H1 (cell line): Measurements from ENCODE around the gene ACY1. TPM values are rescaled to one million over a fixed set of nuclear protein-coding genes. Genes with fewer than 3 reads are reported as not detected.

Experiments
- CTCF ChIA-PET: fragments of 300-600 bp; sonication (Branson Sonifier 250); formaldehyde crosslinking; loops from one replicate; lab custom pipeline; 2021; ENCODE audit not compliant: partially characterized antibody; lab: Charles Lee
- POLR2A ChIA-PET: fragments of 300-600 bp; sonication (Branson Sonifier 250); formaldehyde crosslinking; loops from one replicate; lab custom pipeline; 2021; ENCODE audit warnings: inconsistent platforms; ENCODE audit not compliant: partially characterized antibody; lab: Charles Lee
- DNase-seq, 2 experiments: peaks; one replicate each; pipeline versions ENCODE4 v3.0.0 to v3.0.0-alpha.2; 2010 to 2022; ENCODE audit warnings: low spot score in 2 of 2, low read depth in 1 of 2, mixed read lengths in 1 of 2
- FAIRE-seq: peaks from 2 replicates; lab custom pipeline; 2011; peaks lifted over from hg19 to GRCh38; lab: Jason Lieb, UNC
- H2AFZ ChIP-seq: 2 replicates; pipeline ENCODE4 v1.8.1; 2012; ENCODE audit warnings: low read length, inconsistent platforms
- H2AK5ac ChIP-seq: 2 replicates; pipeline ENCODE4 v1.6.1; 2013; ENCODE audit warnings: low read depth, low read length
- H2BK120ac ChIP-seq: replicated peaks from 2 replicates; pipeline ENCODE3; 2013; ENCODE audit warnings: low read depth, low read length, inconsistent platforms
- H2BK12ac ChIP-seq: 2 replicates; pipeline ENCODE4 v1.6.1; 2013; ENCODE audit warnings: low read depth, low read length
- H2BK15ac ChIP-seq: 2 replicates; pipeline ENCODE4 v1.6.1; 2013; ENCODE audit warnings: low read length
- H2BK20ac ChIP-seq: 2 replicates; pipeline ENCODE4 v1.6.1; 2013; ENCODE audit warnings: low read length
- H2BK5ac ChIP-seq: 2 replicates; pipeline ENCODE4 v1.6.1; 2013; ENCODE audit warnings: low read depth, low read length
- H3K14ac ChIP-seq: 2 replicates; pipeline ENCODE4 v1.6.1; 2013; ENCODE audit warnings: inconsistent platforms; ENCODE audit not compliant: insufficient read length
- H3K18ac ChIP-seq: 2 replicates; pipeline ENCODE4 v1.6.1; 2013; ENCODE audit warnings: low read length; ENCODE audit errors: extremely low read depth
- H3K23ac ChIP-seq: 2 replicates; pipeline ENCODE4 v1.6.1; 2013; ENCODE audit warnings: inconsistent platforms; ENCODE audit not compliant: insufficient read length
- H3K23me2 ChIP-seq: 2 replicates; pipeline ENCODE4 v1.6.1; 2013; ENCODE audit warnings: low read depth, low read length
- H3K27ac ChIP-seq: 2 replicates; pipeline ENCODE4 v1.6.1; 2011; ENCODE audit warnings: low read depth, low read length, inconsistent platforms
- H3K27me3 ChIP-seq, 4 experiments: replicated peaks in 1 of 4; 1 replicate in 1 of 4; 2 replicates in 3 of 4; pipeline versions ENCODE4 v1.6.1 to v1.8.1; 2011 to 2013; ENCODE audit warnings: low read length in 3 of 4, mild to moderate bottlenecking in 3 of 4, inconsistent platforms in 2 of 4, mixed read lengths in 2 of 4, moderate library complexity in 1 of 4; ENCODE audit not compliant: control insufficient read depth in 3 of 4, insufficient read depth in 3 of 4; ENCODE audit errors: extremely low read depth in 1 of 4
- H3K36me3 ChIP-seq, 4 experiments: 2 replicates each; pipeline versions ENCODE4 v1.6.1 to v1.8.1; 2011 to 2013; ENCODE audit warnings: mild to moderate bottlenecking in 4 of 4, low read length in 3 of 4, moderate library complexity in 2 of 4, control low read depth in 1 of 4, inconsistent platforms in 1 of 4; ENCODE audit not compliant: insufficient read depth in 4 of 4, control insufficient read depth in 2 of 4
- H3K4ac ChIP-seq: replicated peaks from 2 replicates; pipeline ENCODE3; 2013; ENCODE audit warnings: low read length, low read depth, mixed read lengths, inconsistent platforms; ENCODE audit not compliant: insufficient read length
- H3K4me1 ChIP-seq, 4 experiments: replicated peaks in 1 of 4; 1 replicate in 1 of 4; 2 replicates in 3 of 4; pipeline versions ENCODE4 v1.6.1 to v1.8.1; 2011 to 2013; ENCODE audit warnings: low read length in 3 of 4, inconsistent platforms in 2 of 4, mixed read lengths in 1 of 4; ENCODE audit not compliant: insufficient read depth in 4 of 4, control insufficient read depth in 3 of 4
- H3K4me2 ChIP-seq, 2 experiments: 2 replicates each; pipeline versions ENCODE4 v1.6.1 to v1.8.1; 2011 to 2013; ENCODE audit warnings: low read depth in 2 of 2, low read length in 2 of 2, control low read depth in 1 of 2, inconsistent platforms in 1 of 2, mild to moderate bottlenecking in 1 of 2; ENCODE audit not compliant: insufficient read depth in 1 of 2
- H3K4me3 ChIP-seq, 4 experiments: fragments of 200-600, 300-600 bp in 1 of 4; sonication (generic), shearing (Covaris generic), sonication (Bioruptor Twin) in 1 of 4; 2 replicates each; pipeline versions ENCODE4 v1.5.1 to v1.8.1; 2011 to 2016; ENCODE audit warnings: low read length in 4 of 4, low read depth in 3 of 4, control low read depth in 2 of 4, inconsistent platforms in 2 of 4, mild to moderate bottlenecking in 2 of 4, mixed read lengths in 1 of 4, moderate library complexity in 1 of 4; ENCODE audit not compliant: insufficient read depth in 2 of 4; ENCODE audit errors: extremely low read depth in 1 of 4
- H3K56ac ChIP-seq: replicated peaks from 2 replicates; pipeline ENCODE3; 2013; ENCODE audit warnings: low read depth, mild to moderate bottlenecking, mixed read lengths, low read length, inconsistent platforms; ENCODE audit not compliant: insufficient read length
- H3K79me1 ChIP-seq: 2 replicates; pipeline ENCODE4 v1.6.1; 2013; ENCODE audit warnings: low read depth, low read length, control low read depth
- H3K79me2 ChIP-seq, 2 experiments: 2 replicates each; pipeline versions ENCODE4 v1.6.1 to v1.8.1; 2012 to 2013; ENCODE audit warnings: low read length in 2 of 2, mild to moderate bottlenecking in 2 of 2, inconsistent platforms in 1 of 2; ENCODE audit not compliant: insufficient read depth in 2 of 2, control insufficient read depth in 1 of 2
- H3K9ac ChIP-seq, 4 experiments: replicated peaks in 1 of 4; 1 replicate in 1 of 4; 2 replicates in 3 of 4; pipeline versions ENCODE4 v1.6.1 to v1.8.1; 2011 to 2013; ENCODE audit warnings: low read depth in 3 of 4, low read length in 3 of 4, control low read depth in 2 of 4, mild to moderate bottlenecking in 2 of 4, moderate library complexity in 2 of 4, inconsistent platforms in 1 of 4; ENCODE audit errors: extremely low read depth in 1 of 4
- H3K9me3 ChIP-seq, 2 experiments: 2 replicates each; pipeline versions ENCODE4 v1.6.1 to v1.8.1; 2012 to 2013; ENCODE audit warnings: mild to moderate bottlenecking in 2 of 2, moderate library complexity in 2 of 2, control low read depth in 1 of 2, inconsistent platforms in 1 of 2, low read depth in 1 of 2, low read length in 1 of 2, mixed read lengths in 1 of 2; ENCODE audit not compliant: insufficient read depth in 2 of 2
- H4K20me1 ChIP-seq, 2 experiments: replicated peaks in 1 of 2; 2 replicates each; pipeline versions ENCODE3 to v1.8.1; 2011 to 2013; ENCODE audit warnings: inconsistent platforms in 2 of 2, low read length in 2 of 2, mild to moderate bottlenecking in 1 of 2; ENCODE audit not compliant: insufficient read depth in 2 of 2, control insufficient read depth in 1 of 2
- H4K5ac ChIP-seq: 2 replicates; pipeline ENCODE4 v1.6.1; 2013; ENCODE audit warnings: low read length, low read depth, mixed read lengths, inconsistent platforms; ENCODE audit not compliant: insufficient read length
- H4K8ac ChIP-seq: 2 replicates; pipeline ENCODE4 v1.8.0; 2013; ENCODE audit warnings: mild to moderate bottlenecking, moderate library complexity, low read length, inconsistent platforms; ENCODE audit not compliant: insufficient read depth; ENCODE audit errors: extremely low read depth
- H4K91ac ChIP-seq: replicated peaks from 2 replicates; pipeline ENCODE3; 2013; ENCODE audit warnings: low read length, mixed read lengths, inconsistent platforms; ENCODE audit not compliant: insufficient read length
- CTCF ChIP-seq, 3 experiments: IDR thresholded peaks; 1 replicate in 2 of 3; 2 replicates in 1 of 3; pipeline versions ENCODE4 v1.5.1 to v1.6.1; 2011; ENCODE audit warnings: low read length in 3 of 3, mild to moderate bottlenecking in 3 of 3, inconsistent platforms in 2 of 3, low read depth in 1 of 3, moderate library complexity in 1 of 3; ENCODE audit not compliant: insufficient read depth in 1 of 3; ENCODE audit errors: control extremely low read depth in 1 of 3
- HDAC2 ChIP-seq, 2 experiments: fragments of 300-600 bp in 1 of 2; sonication (generic) in 1 of 2; IDR thresholded peaks; 2 replicates each; pipeline ENCODE4 v1.6.1; 2011 to 2012; ENCODE audit warnings: low read depth in 2 of 2, low read length in 2 of 2, mild to moderate bottlenecking in 2 of 2, moderate library complexity in 2 of 2, borderline replicate concordance in 1 of 2, inconsistent platforms in 1 of 2
- RAD21 ChIP-seq, 2 experiments: IDR thresholded peaks in 1 of 2; conservative IDR thresholded peaks in 1 of 2; 2 replicates each; pipeline ENCODE4 v1.6.1; 2011; ENCODE audit warnings: low read depth in 2 of 2, low read length in 2 of 2, improper control_type of control experiment in 1 of 2, inconsistent platforms in 1 of 2, mild to moderate bottlenecking in 1 of 2, moderate library complexity in 1 of 2
- TEAD4 ChIP-seq: IDR thresholded peaks from 2 replicates; pipeline ENCODE4 v1.6.1; 2012; ENCODE audit warnings: low read depth, low read length, inconsistent platforms, mixed read lengths
- WGBS, 2 experiments: shearing (Covaris generic) in 1 of 2; methylation state at CpG; one replicate each; pipeline versions ENCODE4 v1.1.6 to v1.1.7; 2013 to 2015; ENCODE audit warnings: low lambda C conversion rate in 2 of 2, mixed read lengths in 2 of 2, inconsistent platforms in 1 of 2, low coverage in 1 of 2, missing lambda C conversion rate in 1 of 2; ENCODE audit not compliant: insufficient replicate concordance in 2 of 2, insufficient coverage in 1 of 2, insufficient read length in 1 of 2; ENCODE audit errors: extremely low coverage in 1 of 2, missing lambda C conversion rate in 1 of 2; 5-methylcytosine and 5-hydroxymethylcytosine counted together
- polyA plus RNA-seq, 7 experiments: library from polyadenylated mRNA; depleted of rRNA in 3 of 7; stranded (reverse) in 5 of 7; unstranded in 2 of 7; fragments of >200 nt in 5 of 7; fragments of 200-250 nt in 2 of 7; gene quantifications; 1 replicate in 5 of 7; 2 replicates in 1 of 7; 4 replicates in 1 of 7; pipeline versions ENCODE4 v1.2.1 to v1.2.3, GENCODE V29; 2011 to 2013; ENCODE audit warnings: missing spikeins in 2 of 7, mixed read lengths in 2 of 7
- total RNA-seq: library from RNA; stranded (reverse); fragmentation: NEBNext Ultra II Directional; extraction: Animal tissue kit (Norgen Biotek cat#: 25700); gene quantifications from 2 replicates; pipeline ENCODE4 v1.2.1, GENCODE V29; 2021

The ACY1 gene
- total and polyA plus RNA-seq, 2 of the 8 experiments (the other 6 are each of a cell fraction or from before 2014, with no cell fraction given): 48.3 to 113 TPM

DNA sequence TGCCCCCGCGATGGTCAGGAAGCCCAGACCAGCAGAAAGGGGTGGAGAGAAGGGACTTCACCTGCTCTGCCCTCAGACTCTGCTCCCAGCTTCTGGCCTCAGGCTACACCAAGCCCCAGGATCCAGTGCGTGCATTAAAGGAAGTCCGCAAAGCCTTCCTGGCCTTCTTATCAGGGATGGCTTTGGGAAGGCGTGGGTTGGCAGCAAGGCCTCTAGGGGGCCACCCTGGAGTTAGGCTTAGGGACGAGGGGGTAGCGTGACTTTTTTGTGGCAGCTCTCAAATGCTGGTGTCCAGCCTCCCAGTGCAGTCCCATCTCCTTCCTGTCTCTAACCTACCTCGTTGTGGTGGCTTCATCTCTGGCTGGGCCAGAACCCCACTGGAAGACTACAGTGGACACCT, 31.3 kb downstream of the ACY1 start:
- CTCF ChIA-PET: interaction anchor here (0.7 to 24.7 kb wide), 19 partner anchors 8 to 223 kb away, joined by 3 to 984 read pairs (median 5); partner anchors contain the start of gene DUSP7

More for the DNA sequence above, 31.3 kb downstream of the ACY1 start:
- H3K23ac ChIP-seq: no peak overlapping the region
- POLR2A ChIA-PET: interaction anchor here (1.0 to 6.3 kb wide), 9 partner anchors 9 to 42 kb away, joined by 3 to 59 read pairs (median 5); partner anchors contain the start of genes DUSP7 and RPL29
- no peak overlapping the region for H4K5ac ChIP-seq
- H2BK120ac ChIP-seq: no peak overlapping the region
- H3K18ac ChIP-seq: no peak overlapping the region
- H3K9me3 ChIP-seq: no peaks in the 10 kb centered on the region
- H3K14ac ChIP-seq: no peak overlapping the region
- no peak overlapping the region for H2BK5ac ChIP-seq
- H2AFZ ChIP-seq: no peak overlapping the region; the same call in 1 of the 2 replicates
- TF ChIP-seq RAD21 (IDR thresholded peaks at IDR 0.05 in 1 of 2, conservative IDR thresholded peaks at IDR 0.05 in 1 of 2; ENCODE audit: low read depth in 2 of 2, low read length in 2 of 2) (peak; percentile 41 to 55), HDAC2 (IDR thresholded peaks at IDR 0.05; ENCODE audit: borderline replicate concordance in 1 of 2, low read depth in 2 of 2, low read length in 2 of 2) (no peak), CTCF (IDR thresholded peaks at IDR 0.05; ENCODE audit: control extremely low read depth in 1 of 3, insufficient read depth in 1 of 3, low read depth in 1 of 3, low read length in 3 of 3) (peak in 2 of 3 experiments; percentile 70 to 86; a peak in 3 of 4 replicates), TEAD4 (no peak)
- no peak overlapping the region for H3K4me2 ChIP-seq
- H3K27ac ChIP-seq: no peak overlapping the region
- FAIRE-seq (no peak), DNase-seq (peak in 1 of 2 experiments; percentile 71)
- no peak overlapping the region for H2AK5ac ChIP-seq
- H2BK12ac ChIP-seq: no peak overlapping the region
- no peaks in the 10 kb centered on the region for H3K79me1 ChIP-seq
- H4K8ac ChIP-seq: no peak overlapping the region
- no peak overlapping the region for H2BK20ac ChIP-seq
- no peaks in the 10 kb centered on the region for H3K36me3 ChIP-seq
- no peak overlapping the region for H3K56ac ChIP-seq
- no peak overlapping the region for H4K91ac ChIP-seq
- H3K27me3 ChIP-seq: no peaks in the 10 kb centered on the region; a peak in 1 of 7 replicates
- no peak overlapping the region for H3K4me3 ChIP-seq
- H4K20me1 ChIP-seq: peaks cover 0 to 1% of the 10 kb centered on the region in 2 experiments
- no peak overlapping the region for H3K9ac ChIP-seq
- 77% methylated on average over 8 of the region's 8 CpGs; no CpG with 5 or more reads in 1 of the 2 experiments for WGBS, 2 experiments
- H3K23me2 ChIP-seq: peaks cover 5% of the 10 kb centered on the region; the same call in 1 of the 2 replicates
- H3K4ac ChIP-seq: no peak overlapping the region
- no peaks in the 10 kb centered on the region; a peak in 1 of 7 replicates for H3K4me1 ChIP-seq
- H2BK15ac ChIP-seq: no peak overlapping the region
- no peaks in the 10 kb centered on the region for H3K79me2 ChIP-seq
